GM19193 (cell line): ENCODE measurements around the gene CTSC.

Experiments
- POLR2A ChIP-seq: IDR thresholded peaks from 4 replicates; pipeline ENCODE4 v1.6.1; 2011; ENCODE audit not compliant: insufficient read depth, insufficient read length; ENCODE audit errors: extremely low read depth

Gene CTSC

DNA sequence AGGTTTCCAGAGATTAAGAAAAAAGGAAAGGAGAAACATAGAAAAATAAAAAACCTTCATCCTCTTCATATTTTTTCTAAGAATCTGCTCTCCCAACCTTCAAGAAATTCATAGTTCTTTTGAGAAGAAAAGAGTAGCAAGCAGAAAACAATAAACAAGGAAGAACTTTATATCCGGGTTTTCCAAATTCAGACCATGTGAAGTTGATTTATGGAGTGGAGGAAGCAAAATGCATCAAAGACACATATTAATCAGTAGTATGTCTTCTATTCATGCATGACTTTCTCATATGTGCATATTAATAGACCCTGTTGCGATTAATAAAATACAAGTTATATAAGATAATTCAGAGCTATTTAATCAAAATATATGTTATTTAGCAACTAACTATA lies 20.5 kb upstream of the CTSC start:
- TF ChIP-seq POLR2A = no peak

GRCh38 chr11:88357323-88358039 lies 19.9 kb upstream of the CTSC start:
- TF ChIP-seq POLR2A = no peak

GRCh38 chr11:88355887-88356286 lies 18.4 kb upstream of the CTSC start:
- TF ChIP-seq POLR2A = no peak

DNA sequence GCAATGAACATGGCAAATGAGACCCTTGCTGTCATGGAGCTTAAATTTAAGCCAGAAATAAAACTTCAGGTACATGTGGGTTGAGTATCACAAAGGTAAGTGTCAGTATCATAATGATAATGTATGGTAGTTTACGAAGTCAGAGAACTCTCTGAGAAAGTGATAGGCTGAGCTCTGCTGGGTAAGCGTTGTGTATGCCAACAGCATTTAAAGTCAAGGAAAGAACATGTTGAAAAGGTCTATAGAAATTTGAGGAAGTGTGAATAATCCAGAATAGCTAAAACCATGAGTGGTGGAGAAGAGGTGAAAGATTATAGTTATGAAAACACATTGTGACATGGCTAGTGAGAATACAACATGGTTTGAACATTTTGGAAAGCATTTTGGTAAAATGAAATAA lies 17.4 kb upstream of the CTSC start:
- no peak for TF ChIP-seq POLR2A

GRCh38 chr11:88353835-88354496 lies 16.4 kb upstream of the CTSC start:
- no peak for TF ChIP-seq POLR2A

GRCh38 chr11:88353386-88353785 lies 15.8 kb upstream of the CTSC start:
- no peak for TF ChIP-seq POLR2A

GRCh38 chr11:88352139-88352538 lies 14.6 kb upstream of the CTSC start:
- TF ChIP-seq POLR2A = no peak

DNA sequence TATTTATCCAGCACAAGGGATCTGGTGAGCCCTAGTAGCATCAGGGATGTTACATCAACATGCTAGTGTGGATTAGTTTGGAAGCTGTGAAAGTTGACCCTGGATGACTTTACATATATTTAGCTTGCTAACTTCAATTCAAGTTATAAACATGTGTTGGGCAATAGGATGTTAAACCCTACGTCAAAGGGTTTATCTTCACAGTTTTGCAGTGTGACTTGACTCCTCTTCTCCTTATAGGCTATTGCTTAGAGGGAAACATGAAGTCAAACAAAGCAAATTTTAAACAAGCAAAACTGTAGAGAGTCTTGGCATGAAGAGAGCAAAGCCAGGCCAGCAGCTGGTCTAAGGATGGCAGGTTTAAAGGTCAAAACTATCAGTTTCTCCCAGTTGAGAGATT lies 11.3 kb upstream of the CTSC start:
- no peak for TF ChIP-seq POLR2A

GRCh38 chr11:88345949-88346348 lies 8.4 kb upstream of the CTSC start:
- no peak for TF ChIP-seq POLR2A

GRCh38 chr11:88345408-88345807 lies 7.9 kb upstream of the CTSC start:
- no peak for TF ChIP-seq POLR2A

DNA sequence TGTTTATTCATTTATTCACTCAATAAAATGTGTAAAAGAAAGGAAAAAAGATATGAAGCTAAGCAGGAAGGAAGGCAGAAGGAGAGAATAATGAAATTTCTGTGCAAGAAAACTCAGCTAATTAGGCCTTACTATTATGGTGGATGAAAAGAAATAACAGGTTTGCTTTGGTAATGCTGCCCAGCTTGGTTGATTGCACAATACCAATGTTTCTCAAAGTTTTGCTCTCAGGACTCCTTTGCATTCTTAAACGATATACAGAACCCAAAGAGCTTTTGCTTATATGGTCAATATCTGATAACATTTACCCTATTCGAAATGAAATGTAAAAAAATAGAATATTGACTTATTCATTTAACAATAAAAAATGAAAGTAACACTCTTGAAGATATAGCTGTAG lies 7.3 kb upstream of the CTSC start:
- no peak for TF ChIP-seq POLR2A

GRCh38 chr11:88341522-88342251 lies 4.2 kb upstream of the CTSC start:
- no peak for TF ChIP-seq POLR2A

GRCh38 chr11:88340366-88340935 lies 2.9 kb upstream of the CTSC start:
- no peak for TF ChIP-seq POLR2A

- TF ChIP-seq POLR2A = no peak
These were observed 592 bp upstream of the CTSC start for GRCh38 chr11:88337987-88338668.

GRCh38 chr11:88335284-88335683 lies 2.3 kb downstream of the CTSC start:
- TF ChIP-seq POLR2A = no peak
